Measurements from ENCODE around the gene ABAT.

The ABAT gene

DNA sequence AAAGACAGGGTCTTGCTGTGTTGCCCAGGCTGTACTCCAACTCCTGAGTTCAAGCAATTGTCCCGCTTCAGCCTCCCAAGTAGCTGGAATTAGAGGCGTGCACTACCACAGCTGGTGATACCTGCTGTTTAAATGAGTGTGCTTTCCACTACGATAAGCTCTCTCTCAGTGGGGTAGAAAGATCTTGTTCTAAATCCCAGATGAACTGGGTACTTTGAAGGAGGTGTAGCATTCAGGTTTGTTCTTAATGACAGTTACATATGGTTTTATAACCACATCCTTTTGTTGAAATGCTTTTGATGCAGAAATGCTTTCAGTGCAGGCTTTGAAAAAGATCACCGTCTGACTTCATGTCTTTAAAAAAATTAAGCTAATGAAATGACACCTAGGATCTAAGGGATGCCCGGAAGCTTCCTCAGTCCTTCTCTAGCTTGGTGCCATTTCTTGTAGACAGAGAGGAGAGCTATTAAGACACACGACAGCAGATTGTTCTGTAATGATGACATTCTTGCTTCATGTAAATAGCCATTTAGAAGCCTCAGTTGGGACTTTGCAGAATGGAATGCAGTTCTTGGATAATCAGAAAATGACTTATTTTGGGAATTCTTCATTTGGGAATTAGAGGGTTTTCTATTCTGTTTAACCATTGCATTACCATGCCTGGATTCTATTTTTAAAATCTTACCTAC is 142.7 kb downstream of the ABAT start:
- no peaks in the 10 kb centered on the region for H3K4me1 ChIP-seq (ENCODE audit: insufficient read depth, low read length)
- no peak overlapping the region for H3K27ac ChIP-seq (ENCODE audit: low read depth, low read length)
- no peaks in the 10 kb centered on the region for H3K9me3 ChIP-seq (ENCODE audit: low read length)
- H3K9ac ChIP-seq (ENCODE audit: low read length) = no peak overlapping the region
- no peak overlapping the region for H3K4me3 ChIP-seq (ENCODE audit: low read depth in 1 of 2, low read length in 2 of 2)
- peaks cover 52% of the 10 kb centered on the region for H3K36me3 ChIP-seq (ENCODE audit: insufficient read depth, low read length)
- H3K27me3 ChIP-seq (ENCODE audit: control insufficient read depth in 1 of 2, insufficient read depth in 2 of 2, low read length in 2 of 2) = no peaks in the 10 kb centered on the region

DNA sequence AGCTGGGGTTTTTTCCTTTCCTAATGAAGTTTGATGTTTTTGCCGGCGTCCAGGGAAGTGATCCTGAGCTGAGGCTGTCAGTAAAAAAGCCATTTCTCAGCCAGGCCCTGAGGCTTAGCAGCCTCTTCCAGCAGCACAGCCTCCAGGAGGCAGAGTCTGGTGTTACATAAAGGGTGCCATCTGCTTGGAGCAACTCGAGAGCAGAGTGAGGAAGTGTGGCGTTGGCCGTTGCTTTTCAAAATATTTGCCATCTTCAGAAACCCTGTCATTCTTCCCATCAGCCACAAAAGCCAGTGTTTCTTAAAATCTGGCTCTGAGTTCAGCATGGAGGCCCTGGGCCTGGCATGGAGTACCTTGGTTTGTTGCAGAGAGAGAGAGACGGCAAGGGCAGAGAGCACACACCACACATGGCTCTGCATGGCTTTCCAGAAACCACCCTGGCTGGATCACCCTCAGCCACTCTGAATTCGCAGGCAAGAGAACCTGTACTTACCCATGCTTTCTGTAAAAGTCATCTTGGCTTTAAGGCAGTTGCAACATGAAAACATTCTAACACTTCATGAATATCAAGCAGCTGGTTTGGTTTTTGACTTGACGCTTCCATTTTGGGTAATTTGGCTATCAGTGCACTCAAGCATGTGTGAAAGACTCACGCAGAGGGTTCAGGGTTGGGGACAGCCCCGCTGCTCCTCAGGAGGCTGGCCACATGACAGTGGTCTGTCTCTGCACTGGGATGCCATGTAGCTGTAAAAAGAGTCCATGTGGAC is 144.3 kb downstream of the ABAT start:
- Histone ChIP-seq H3K27ac (ENCODE audit: low read depth, low read length) (no peak overlapping the region), H3K4me3 (ENCODE audit: low read depth in 1 of 2, low read length in 2 of 2) (no peak overlapping the region), H3K9ac (ENCODE audit: low read length) (no peak overlapping the region), H3K36me3 (ENCODE audit: insufficient read depth, low read length) (peaks cover 37% of the 10 kb centered on the region), H3K4me1 (ENCODE audit: insufficient read depth, low read length) (peaks cover under 1% of the 10 kb centered on the region), H3K9me3 (ENCODE audit: low read length) (no peaks in the 10 kb centered on the region), H3K27me3 (ENCODE audit: control insufficient read depth in 1 of 2, insufficient read depth in 2 of 2, low read length in 2 of 2) (no peaks in the 10 kb centered on the region)

DNA sequence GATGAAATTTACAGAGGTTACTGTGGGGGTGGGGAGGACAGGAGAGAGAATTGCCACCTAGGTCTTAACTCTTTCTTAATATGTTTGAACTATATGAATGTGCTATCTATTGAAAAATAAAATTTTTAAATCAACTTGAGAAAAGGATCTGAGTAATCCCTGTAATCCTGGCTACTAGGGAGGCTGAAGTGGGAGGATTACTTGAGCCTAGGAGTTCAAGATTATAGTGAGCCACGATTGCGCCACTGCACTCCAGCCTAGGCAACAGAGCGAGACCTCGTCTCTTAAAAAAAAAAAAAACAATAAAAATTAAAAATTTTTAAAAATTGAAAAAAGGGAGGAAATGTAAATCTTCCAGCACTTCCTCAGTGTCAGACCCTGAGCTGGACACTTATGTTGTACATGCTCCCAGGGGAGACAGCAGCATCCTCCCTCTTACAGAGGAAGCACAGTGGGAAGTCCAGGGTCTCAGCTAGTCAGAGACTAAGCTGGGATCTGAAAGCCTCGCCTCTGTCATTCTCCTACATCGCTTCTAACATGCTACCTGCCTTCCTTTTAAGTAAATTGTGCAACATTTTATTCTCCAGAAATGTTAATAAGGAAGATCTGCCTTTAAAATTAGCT is 145.1 kb downstream of the ABAT start:
- H3K9ac ChIP-seq (ENCODE audit: low read length) = no peak overlapping the region
- H3K9me3 ChIP-seq (ENCODE audit: low read length) = no peaks in the 10 kb centered on the region
- H3K4me3 ChIP-seq (ENCODE audit: low read depth in 1 of 2, low read length in 2 of 2) = no peak overlapping the region
- H3K36me3 ChIP-seq (ENCODE audit: insufficient read depth, low read length) = peaks cover 28% of the 10 kb centered on the region
- no peak overlapping the region for H3K27ac ChIP-seq (ENCODE audit: low read depth, low read length)
- H3K4me1 ChIP-seq (ENCODE audit: insufficient read depth, low read length) = peaks cover 6% of the 10 kb centered on the region
- no peaks in the 10 kb centered on the region for H3K27me3 ChIP-seq (ENCODE audit: control insufficient read depth in 1 of 2, insufficient read depth in 2 of 2, low read length in 2 of 2)

DNA sequence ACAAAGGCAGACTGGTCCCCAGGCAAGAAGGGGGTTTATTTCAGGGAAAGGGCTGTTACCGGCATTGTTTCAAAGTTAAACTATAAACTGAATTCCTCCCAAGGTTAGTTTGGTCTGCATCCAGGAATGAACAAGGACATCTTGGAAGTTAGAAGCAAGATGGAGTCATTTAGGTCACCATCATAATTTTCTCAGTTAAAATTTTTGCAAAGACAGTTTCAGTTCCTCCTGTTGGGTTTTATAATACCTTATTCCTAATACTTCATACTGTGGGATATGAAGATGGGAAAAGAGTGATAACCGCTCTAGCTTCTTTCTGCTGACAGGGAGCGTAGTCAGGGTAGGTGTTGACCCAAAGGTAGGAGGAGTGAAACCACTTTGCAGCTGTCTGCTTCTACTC is 148.0 kb downstream of the ABAT start:
- H3K4me3 ChIP-seq (ENCODE audit: low read depth in 1 of 2, low read length in 2 of 2) = no peak overlapping the region
- no peak overlapping the region for H3K9ac ChIP-seq (ENCODE audit: low read length)
- no peak overlapping the region for H3K27ac ChIP-seq (ENCODE audit: low read depth, low read length)
- peaks cover 6% of the 10 kb centered on the region for H3K4me1 ChIP-seq (ENCODE audit: insufficient read depth, low read length)
- H3K36me3 ChIP-seq (ENCODE audit: insufficient read depth, low read length) = peaks cover 17% of the 10 kb centered on the region
- H3K9me3 ChIP-seq (ENCODE audit: low read length) = no peaks in the 10 kb centered on the region
- no peaks in the 10 kb centered on the region for H3K27me3 ChIP-seq (ENCODE audit: control insufficient read depth in 1 of 2, insufficient read depth in 2 of 2, low read length in 2 of 2)

DNA sequence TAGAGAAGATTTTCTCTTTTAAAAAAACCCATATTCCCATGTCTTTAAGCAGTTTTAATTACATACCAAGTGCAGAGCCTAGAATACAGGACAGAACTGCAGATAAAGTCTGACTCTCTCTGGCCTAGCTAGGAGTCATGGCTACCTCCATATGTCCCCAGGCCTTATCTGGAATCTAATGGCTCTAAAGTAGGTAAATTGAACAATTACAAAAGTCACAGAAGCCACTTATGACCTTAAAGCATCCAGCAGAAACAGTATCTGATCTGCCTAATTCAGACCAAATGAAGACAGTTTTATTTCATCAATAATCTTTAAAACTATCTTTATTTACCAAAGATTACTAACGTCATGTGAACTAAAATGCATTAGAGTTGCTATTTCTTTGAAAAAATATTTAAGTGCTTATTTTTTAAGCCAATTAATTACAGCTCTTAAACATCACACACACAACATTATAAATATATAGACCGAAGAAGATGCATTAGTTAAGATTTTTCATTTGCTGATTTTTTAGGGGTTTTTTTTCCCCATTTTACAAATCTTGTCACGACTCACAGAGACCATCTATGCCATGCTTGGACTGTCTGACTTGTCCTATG is 152.0 kb downstream of the ABAT start:
- H3K4me3 ChIP-seq (ENCODE audit: low read depth in 1 of 2, low read length in 2 of 2) = no peak overlapping the region
- H3K9ac ChIP-seq (ENCODE audit: low read length) = no peak overlapping the region
- no peaks in the 10 kb centered on the region for H3K27me3 ChIP-seq (ENCODE audit: control insufficient read depth in 1 of 2, insufficient read depth in 2 of 2, low read length in 2 of 2)

DNA sequence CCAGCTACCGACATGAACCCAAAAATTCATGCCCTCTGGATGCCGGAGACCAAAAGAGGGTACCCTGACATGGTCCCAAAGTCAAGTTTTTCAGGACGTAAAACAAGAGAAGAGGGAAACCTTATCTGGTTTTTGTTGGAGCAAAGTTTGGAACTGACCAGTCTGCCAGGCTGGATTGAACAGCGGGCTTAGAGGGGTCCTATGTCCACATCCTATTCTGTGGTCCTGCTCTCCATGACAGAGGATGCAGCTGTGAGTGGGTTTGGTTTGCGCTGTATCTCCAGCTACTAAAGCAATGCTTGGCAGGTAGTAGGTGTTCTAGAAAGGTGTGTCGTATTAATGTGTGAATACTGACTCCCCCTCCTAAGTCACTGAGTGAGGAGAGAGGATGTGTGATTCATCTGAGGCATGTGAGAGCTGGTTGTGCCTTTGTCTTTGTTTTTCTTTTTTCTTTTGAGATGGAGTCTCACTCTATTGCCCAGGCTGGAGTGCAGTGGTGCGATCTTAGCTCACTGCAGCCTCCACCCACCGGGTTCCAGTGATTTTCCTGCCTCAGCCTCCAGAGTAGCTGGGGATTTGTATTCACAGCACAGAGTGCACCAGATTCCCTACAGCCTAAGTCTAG is 154.2 kb downstream of the ABAT start:
- Histone ChIP-seq H3K36me3 (ENCODE audit: insufficient read depth, low read length) (peaks cover 11% of the 10 kb centered on the region), H3K9me3 (ENCODE audit: low read length) (no peaks in the 10 kb centered on the region), H3K9ac (ENCODE audit: low read length) (no peak overlapping the region), H3K27ac (ENCODE audit: low read depth, low read length) (no peak overlapping the region), H3K4me1 (ENCODE audit: insufficient read depth, low read length) (peaks cover 6% of the 10 kb centered on the region), H3K27me3 (ENCODE audit: control insufficient read depth in 1 of 2, insufficient read depth in 2 of 2, low read length in 2 of 2) (no peaks in the 10 kb centered on the region), H3K4me3 (ENCODE audit: low read depth in 1 of 2, low read length in 2 of 2) (no peak overlapping the region)

More for the DNA sequence above, 152.0 kb downstream of the ABAT start:
- peaks cover 6% of the 10 kb centered on the region for H3K4me1 ChIP-seq (ENCODE audit: insufficient read depth, low read length)
- no peak overlapping the region for H3K27ac ChIP-seq (ENCODE audit: low read depth, low read length)
- no peaks in the 10 kb centered on the region for H3K9me3 ChIP-seq (ENCODE audit: low read length)
- peaks cover under 1% of the 10 kb centered on the region for H3K36me3 ChIP-seq (ENCODE audit: insufficient read depth, low read length)

DNA sequence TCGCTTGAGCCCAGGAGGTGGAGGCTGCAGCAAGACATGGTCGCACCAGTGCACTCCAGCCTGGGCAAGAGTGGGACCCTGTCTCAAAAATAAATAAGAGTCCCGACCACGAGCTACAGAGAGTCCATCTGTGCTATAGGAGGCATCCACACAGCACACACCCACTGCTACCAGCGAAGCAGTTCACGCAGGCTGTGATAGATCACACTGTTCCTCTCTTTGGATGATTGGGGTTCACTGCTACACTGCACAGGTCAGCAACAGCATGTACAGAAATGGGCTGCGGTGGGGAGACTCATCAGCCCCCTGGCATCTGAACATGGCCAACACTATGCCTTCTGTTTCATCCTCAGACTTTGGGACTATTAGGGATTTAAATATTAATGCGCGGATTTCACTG is 157.0 kb downstream of the ABAT start:
- Histone ChIP-seq H3K27me3 (ENCODE audit: control insufficient read depth in 1 of 2, insufficient read depth in 2 of 2, low read length in 2 of 2) (no peaks in the 10 kb centered on the region), H3K27ac (ENCODE audit: low read depth, low read length) (no peak overlapping the region)

DNA sequence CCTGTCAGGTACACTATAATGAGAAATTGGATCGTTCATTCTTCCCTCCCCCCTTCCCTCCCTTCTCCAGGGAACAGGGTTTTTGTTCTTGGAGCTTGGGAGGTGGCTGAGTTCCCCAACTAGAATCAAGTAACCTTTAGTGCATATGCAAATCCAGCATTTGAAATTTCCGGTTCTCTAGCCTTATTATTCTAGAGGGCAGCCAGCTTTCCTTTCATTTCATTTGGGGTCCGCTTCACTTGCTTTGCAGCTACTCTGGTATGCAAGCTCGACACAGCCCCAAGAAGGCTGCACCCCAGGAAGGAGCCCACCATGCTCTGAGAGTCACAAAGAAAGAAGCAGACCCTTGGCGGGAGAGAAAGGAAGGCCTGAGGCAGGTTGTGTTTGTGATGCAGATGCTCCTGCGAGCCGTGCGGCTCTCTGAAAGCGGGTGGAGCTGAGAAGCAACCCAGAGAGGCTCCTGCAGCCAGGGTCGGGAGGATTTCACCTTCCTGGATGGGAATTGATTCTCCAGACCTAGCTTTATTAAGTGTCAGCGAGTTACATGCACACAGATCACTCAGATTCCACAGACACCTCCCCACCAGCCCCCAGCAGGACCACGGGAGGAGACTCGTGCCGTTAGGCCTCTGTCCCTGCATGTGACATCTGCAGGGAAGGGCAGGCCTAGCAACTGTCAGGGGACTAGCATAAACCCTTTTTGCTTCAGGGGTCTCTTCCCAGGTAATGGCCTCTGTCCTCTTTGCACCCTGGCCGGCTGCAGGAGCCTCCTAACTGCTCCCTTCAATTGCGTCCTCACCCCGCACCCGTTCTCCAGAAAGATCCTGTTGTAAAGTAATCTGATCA is 157.7 kb downstream of the ABAT start:
- Histone ChIP-seq H3K4me3 (ENCODE audit: low read depth in 1 of 2, low read length in 2 of 2) (no peak overlapping the region), H3K9ac (ENCODE audit: low read length) (no peak overlapping the region), H3K9me3 (ENCODE audit: low read length) (no peaks in the 10 kb centered on the region)

More for the DNA sequence above, 157.0 kb downstream of the ABAT start:
- Histone ChIP-seq H3K9ac (ENCODE audit: low read length) (no peak overlapping the region), H3K36me3 (ENCODE audit: insufficient read depth, low read length) (peaks cover 11% of the 10 kb centered on the region), H3K9me3 (ENCODE audit: low read length) (no peaks in the 10 kb centered on the region), H3K4me3 (ENCODE audit: low read depth in 1 of 2, low read length in 2 of 2) (no peak overlapping the region), H3K4me1 (ENCODE audit: insufficient read depth, low read length) (no peaks in the 10 kb centered on the region)

DNA sequence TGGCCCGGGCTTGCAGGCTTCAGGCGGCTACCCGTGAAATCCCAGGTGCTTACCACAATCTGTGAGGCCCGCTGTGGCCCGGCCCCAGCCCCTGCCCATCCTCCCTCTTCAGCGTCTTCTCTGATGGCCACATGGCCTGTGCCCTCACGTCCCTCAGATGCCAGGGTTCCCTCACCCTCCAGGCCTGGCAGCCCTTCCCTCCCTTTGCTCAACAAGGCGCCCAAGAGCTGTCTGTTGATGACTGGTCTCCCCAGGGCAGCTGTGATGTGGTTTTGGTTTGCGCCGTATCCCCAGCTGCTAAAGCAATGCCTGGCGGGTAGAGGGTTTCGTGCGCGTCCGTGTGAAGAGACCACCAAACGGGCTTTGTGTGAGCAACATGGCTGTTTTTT is 158.3 kb downstream of the ABAT start:
- Histone ChIP-seq H3K27me3 (ENCODE audit: control insufficient read depth in 1 of 2, insufficient read depth in 2 of 2, low read length in 2 of 2) (no peaks in the 10 kb centered on the region), H3K4me3 (ENCODE audit: low read depth in 1 of 2, low read length in 2 of 2) (no peak overlapping the region), H3K9me3 (ENCODE audit: low read length) (no peaks in the 10 kb centered on the region), H3K9ac (ENCODE audit: low read length) (no peak overlapping the region), H3K4me1 (ENCODE audit: insufficient read depth, low read length) (no peaks in the 10 kb centered on the region), H3K36me3 (ENCODE audit: insufficient read depth, low read length) (peaks cover 11% of the 10 kb centered on the region), H3K27ac (ENCODE audit: low read depth, low read length) (no peak overlapping the region)

More for the DNA sequence above, 157.7 kb downstream of the ABAT start:
- Histone ChIP-seq H3K36me3 (ENCODE audit: insufficient read depth, low read length) (peaks cover 11% of the 10 kb centered on the region), H3K27ac (ENCODE audit: low read depth, low read length) (no peak overlapping the region), H3K27me3 (ENCODE audit: control insufficient read depth in 1 of 2, insufficient read depth in 2 of 2, low read length in 2 of 2) (no peaks in the 10 kb centered on the region), H3K4me1 (ENCODE audit: insufficient read depth, low read length) (no peaks in the 10 kb centered on the region)
